A673 (cell line): Measurements from ENCODE around the gene CHRM4. TPM values are rescaled to one million over a fixed set of nuclear protein-coding genes. Genes with fewer than 3 reads are reported as not detected.

Experiments
- BruUV-seq: library from RNA; stranded (reverse); fragments of 400-500 nt; replicated peaks from 2 replicates; lab custom pipeline; 2021; lab: Mats Ljungman, UMichigan
- CTCF ChIA-PET: fragments of 300-600 bp; sonication (Branson Sonifier 250); formaldehyde crosslinking; loops from one replicate; lab custom pipeline; 2022; ENCODE audit warnings: antibody characterized with exemption; lab: Charles Lee
- POLR2A ChIA-PET: fragments of 300-600 bp; sonication (Branson Sonifier 250); formaldehyde crosslinking; loops from one replicate; lab custom pipeline; 2022; ENCODE audit warnings: antibody characterized with exemption; ENCODE audit not compliant: low non-redundant PET; lab: Charles Lee
- DNase-seq: peaks from one replicate; pipeline ENCODE4 v3.0.0-alpha.2; 2015; ENCODE audit warnings: low spot score
- H3K27ac ChIP-seq: fragments of 200-600 bp; sonication (generic); 2 replicates; pipeline ENCODE4 v1.5.1; 2016; ENCODE audit warnings: mixed run types, low read depth, mild to moderate bottlenecking, mixed read lengths, antibody characterized with exemption, low read length; ENCODE audit not compliant: poor library complexity, severe bottlenecking
- H3K27me3 ChIP-seq: fragments of 200-600 bp; sonication (generic); replicated peaks from 2 replicates; pipeline ENCODE4 v1.6.1; 2017; ENCODE audit warnings: mixed run types, low read depth, mild to moderate bottlenecking, mixed read lengths, antibody characterized with exemption, low read length; ENCODE audit not compliant: insufficient read depth, poor library complexity
- H3K36me3 ChIP-seq: fragments of 200-600 bp; sonication (generic); 2 replicates; pipeline ENCODE4 v1.6.1; 2016; ENCODE audit warnings: mixed run types, mild to moderate bottlenecking, mixed read lengths, antibody characterized with exemption, low read length; ENCODE audit not compliant: insufficient read depth, poor library complexity, severe bottlenecking
- H3K4me1 ChIP-seq: fragments of 200-600 bp; sonication (generic); 2 replicates; pipeline ENCODE4 v1.6.1; 2017; ENCODE audit warnings: mixed run types, mild to moderate bottlenecking, mixed read lengths, antibody characterized with exemption, low read length; ENCODE audit not compliant: insufficient read depth, poor library complexity, severe bottlenecking
- H3K4me3 ChIP-seq: fragments of 200-600 bp; sonication (generic); 2 replicates; pipeline ENCODE4 v1.5.1; 2016; ENCODE audit warnings: low read depth, mixed run types, mild to moderate bottlenecking, mixed read lengths, low read length; ENCODE audit not compliant: poor library complexity, severe bottlenecking
- H3K9me3 ChIP-seq: fragments of 200-600 bp; sonication (generic); 2 replicates; pipeline ENCODE4 v1.6.1; 2016; ENCODE audit warnings: mixed run types, low read depth, mild to moderate bottlenecking, mixed read lengths, antibody characterized with exemption, low read length; ENCODE audit not compliant: poor library complexity, severe bottlenecking
- EZH2 ChIP-seq: fragments of 200-600 bp; sonication (generic); IDR thresholded peaks from 2 replicates; pipeline ENCODE4 v1.6.1; 2017; ENCODE audit warnings: borderline replicate concordance, low read depth, mild to moderate bottlenecking, mixed read lengths, antibody characterized with exemption, low read length; ENCODE audit not compliant: poor library complexity, severe bottlenecking
- intact Hi-C: fragments of 100-400 bp; cut with micrococcal nuclease; formaldehyde crosslinking; loops from one replicate; pipeline ENCODE4 v1.10.0; 2022; ENCODE audit not compliant: unreplicated experiment
- total RNA-seq: library from RNA; stranded (reverse); gene quantifications from 2 replicates; pipeline ENCODE4 v1.2.3, GENCODE V29; 2021
- TF ChIP-seq, protein P1 (sequence below): fragments of 300-800, 200-600 bp; sonication (generic); conservative IDR thresholded peaks from 2 replicates; pipeline ENCODE4 v1.5.1; 2017; ENCODE audit warnings: low read depth, mild to moderate bottlenecking, antibody characterized with exemption, low read length, moderate library complexity, mixed read lengths

Gene CHRM4
- total RNA-seq, 1 experiment from 2014 or later, result not detected

DNA sequence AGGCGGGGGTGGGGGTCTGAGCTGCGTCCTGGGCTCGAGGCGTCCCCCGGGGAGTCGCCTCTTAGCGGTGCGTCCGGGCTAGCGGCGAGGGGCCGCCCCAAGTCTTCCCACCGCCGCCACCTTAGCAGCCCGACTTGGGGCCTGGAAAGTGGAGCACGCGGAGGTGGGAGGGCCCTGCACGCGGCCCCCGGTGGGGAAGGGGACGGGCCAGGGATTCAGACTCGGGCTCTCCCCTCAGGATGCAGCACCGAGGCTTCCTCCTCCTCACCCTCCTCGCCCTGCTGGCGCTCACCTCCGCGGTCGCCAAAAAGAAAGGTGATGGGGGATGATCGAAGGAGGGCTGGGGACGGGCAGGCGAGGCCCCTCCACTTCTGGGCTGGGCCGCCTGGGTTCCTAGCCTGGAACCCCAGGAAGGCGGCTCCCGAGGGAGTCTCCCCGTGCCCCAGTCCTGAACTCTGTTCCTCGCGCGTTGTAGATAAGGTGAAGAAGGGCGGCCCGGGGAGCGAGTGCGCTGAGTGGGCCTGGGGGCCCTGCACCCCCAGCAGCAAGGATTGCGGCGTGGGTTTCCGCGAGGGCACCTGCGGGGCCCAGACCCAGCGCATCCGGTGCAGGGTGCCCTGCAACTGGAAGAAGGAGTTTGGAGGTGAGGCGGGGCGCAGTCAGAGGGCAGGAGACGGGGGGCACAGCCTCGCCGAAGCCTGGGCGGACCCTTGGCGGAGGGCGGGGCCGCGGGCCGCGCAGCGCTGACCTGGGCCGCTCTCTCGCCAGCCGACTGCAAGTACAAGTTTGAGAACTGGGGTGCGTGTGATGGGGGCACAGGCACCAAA, 9.5 kb downstream of the CHRM4 start:
- H3K4me3 ChIP-seq, result peak overlapping the region; percentile 62
- POLR2A ChIA-PET, result no interaction called here
- CTCF ChIA-PET, result interaction anchor here (0.7 to 1.7 kb wide), 3 partner anchors 27 to 465 kb away, joined by 3 to 4 read pairs (median 3); no protein-coding TSS in a partner anchor
- H3K36me3 ChIP-seq, result peaks cover 11% of the 10 kb centered on the region
- peak overlapping the region; percentile 75 for H3K27ac ChIP-seq
- intact Hi-C loops, result loop anchor here (10.0 kb wide), 3 partner anchors 343 to 973 kb away; partner anchors contain the start of gene MYBPC3
- no peak for TF ChIP-seq EZH2
- TF ChIP-seq, protein P1, sequence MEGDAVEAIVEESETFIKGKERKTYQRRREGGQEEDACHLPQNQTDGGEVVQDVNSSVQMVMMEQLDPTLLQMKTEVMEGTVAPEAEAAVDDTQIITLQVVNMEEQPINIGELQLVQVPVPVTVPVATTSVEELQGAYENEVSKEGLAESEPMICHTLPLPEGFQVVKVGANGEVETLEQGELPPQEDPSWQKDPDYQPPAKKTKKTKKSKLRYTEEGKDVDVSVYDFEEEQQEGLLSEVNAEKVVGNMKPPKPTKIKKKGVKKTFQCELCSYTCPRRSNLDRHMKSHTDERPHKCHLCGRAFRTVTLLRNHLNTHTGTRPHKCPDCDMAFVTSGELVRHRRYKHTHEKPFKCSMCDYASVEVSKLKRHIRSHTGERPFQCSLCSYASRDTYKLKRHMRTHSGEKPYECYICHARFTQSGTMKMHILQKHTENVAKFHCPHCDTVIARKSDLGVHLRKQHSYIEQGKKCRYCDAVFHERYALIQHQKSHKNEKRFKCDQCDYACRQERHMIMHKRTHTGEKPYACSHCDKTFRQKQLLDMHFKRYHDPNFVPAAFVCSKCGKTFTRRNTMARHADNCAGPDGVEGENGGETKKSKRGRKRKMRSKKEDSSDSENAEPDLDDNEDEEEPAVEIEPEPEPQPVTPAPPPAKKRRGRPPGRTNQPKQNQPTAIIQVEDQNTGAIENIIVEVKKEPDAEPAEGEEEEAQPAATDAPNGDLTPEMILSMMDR, result no peak
- DNase-seq, result peak; percentile 88
- no peaks in the 10 kb centered on the region for H3K9me3 ChIP-seq
- H3K4me1 ChIP-seq, result peaks cover 24% of the 10 kb centered on the region
- H3K27me3 ChIP-seq, result no peaks in the 10 kb centered on the region
- TSS peak; percentile 86 for BruUV-seq

DNA sequence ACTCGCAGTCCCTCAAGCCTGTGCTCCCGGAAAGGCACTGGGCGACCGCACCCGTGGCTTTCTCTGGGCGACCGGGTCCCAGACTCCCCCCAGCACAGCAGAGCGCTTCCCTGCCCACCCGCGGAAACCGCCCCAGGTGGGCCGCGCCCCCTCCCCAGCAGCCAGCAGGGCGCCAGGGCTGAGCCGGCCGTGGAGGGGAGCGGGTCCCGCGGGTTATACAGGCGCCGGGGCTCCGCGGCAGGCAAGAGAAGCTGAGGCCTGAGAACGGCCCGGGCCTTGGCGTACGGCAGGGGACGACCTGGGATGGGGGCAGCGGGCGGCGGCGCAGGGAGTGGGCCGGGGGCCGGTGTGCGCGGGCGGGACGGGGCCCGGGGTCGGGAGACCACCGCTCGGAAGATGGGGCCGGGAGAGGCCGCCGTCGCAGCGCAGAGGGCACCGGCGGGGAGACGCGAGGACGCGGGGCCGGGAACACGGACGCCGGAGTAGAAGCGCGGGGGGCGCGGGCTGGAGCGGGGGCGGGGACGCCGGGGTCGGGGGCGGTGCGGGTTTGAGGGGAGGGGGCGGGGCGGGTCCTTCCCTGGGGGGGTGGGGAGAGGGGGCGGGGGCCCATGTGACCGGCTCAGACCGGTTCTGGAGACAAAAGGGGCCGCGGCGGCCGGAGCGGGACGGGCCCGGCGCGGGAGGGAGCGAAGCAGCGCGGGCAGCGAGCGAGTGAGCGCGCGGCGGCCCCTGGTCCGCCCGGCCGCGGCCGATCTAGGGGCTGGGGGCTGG, 10.3 kb downstream of the CHRM4 start, which contains the start of gene MDK:
Gene MDK, plus strand, starts transcription at position 622 of the 771 bp plus-strand sequence. CDS start 389 bp downstream, outside the sequence.
- ChIA-PET CTCF (interaction anchor here (0.7 to 1.3 kb wide), 3 partner anchors 11 to 465 kb away, joined by 3 to 13 read pairs (median 3); no protein-coding TSS in a partner anchor), POLR2A (no interaction called here)
- no TSS peak for BruUV-seq
- H3K4me1 ChIP-seq, result peaks cover 24% of the 10 kb centered on the region
- H3K27me3 ChIP-seq, result no peaks in the 10 kb centered on the region
- peak within 1 kb of the TSS; percentile 62 for H3K4me3 ChIP-seq
- H3K9me3 ChIP-seq, result no peaks in the 10 kb centered on the region
- H3K27ac ChIP-seq, result peak within 1 kb of the TSS; percentile 80
- peaks cover 18% of the 10 kb centered on the region for H3K36me3 ChIP-seq
- intact Hi-C loops, result loop anchor here (10.0 kb wide), 3 partner anchors 344 to 974 kb away; partner anchors contain the start of gene MYBPC3
- TF ChIP-seq, protein P1, result no peak
- no peak for TF ChIP-seq EZH2
- peak; percentile 63 for DNase-seq
